Measurements from ENCODE around the gene DHRS3. TPM values are rescaled to one million over a fixed set of nuclear protein-coding genes. Genes with fewer than 3 reads are reported as not detected.
A peak's percentile ranks its signal among the peaks of the same experiment; 100 is the strongest.
"Not testable (repeated sequence)": the region's sequence is repeated elsewhere in the genome, so short reads cannot be mapped to it uniquely, and the experiment has no call there.

The DHRS3 gene
- total RNA-seq, 2 donors from 2014 or later, result 9.2 to 9.8 TPM

- peak overlapping the region; percentile 47 for H3K27ac ChIP-seq (ENCODE audit: low read depth, low read length)
- no peaks in the 10 kb centered on the region for H3K9me3 Mint-ChIP-seq
- no peaks in the 10 kb centered on the region for H3K4me1 ChIP-seq (ENCODE audit: control insufficient read depth, insufficient read depth, low read length)
- peaks cover 19% of the 10 kb centered on the region for H3K27me3 Mint-ChIP-seq (ENCODE audit: insufficient read depth)
- TF ChIP-seq CTCF (conservative IDR thresholded peaks at IDR 0.05), result no peak
- H3K27me3 ChIP-seq (ENCODE audit: control insufficient read depth, insufficient read depth, low read length, poor library complexity, severe bottlenecking), result no peaks in the 10 kb centered on the region
- peaks cover 7% of the 10 kb centered on the region for H3K4me1 Mint-ChIP-seq
- H3K27ac Mint-ChIP-seq, result no peak overlapping the region
- H3K4me3 Mint-ChIP-seq, result no peak overlapping the region
- no peak overlapping the region for H3K9ac ChIP-seq (ENCODE audit: extremely low read depth, low read length, poor library complexity, severe bottlenecking)
- no peaks in the 10 kb centered on the region for H3K36me3 Mint-ChIP-seq (ENCODE audit: low read depth)
- H3K36me3 ChIP-seq (ENCODE audit: control insufficient read depth, insufficient read depth, low read length), result no peaks in the 10 kb centered on the region
- no peak overlapping the region for H3K4me3 ChIP-seq (ENCODE audit: low read length)
- 75 to 85% methylated on average over 11 to 17 of the region's 17 CpGs for WGBS, 2 experiments (ENCODE audit: insufficient coverage in 1 of 2, insufficient read length in 1 of 2)
- no peaks in the 10 kb centered on the region for H3K9me3 ChIP-seq (ENCODE audit: control insufficient read depth, low read length)
- DNase-seq, result no peak
Measured at GRCh38 chr1:12540580-12541273, 77.3 kb downstream of the DHRS3 start.

GRCh38 chr1:12539705-12540579 lies 78.1 kb downstream of the DHRS3 start:
- H3K27ac ChIP-seq (ENCODE audit: low read depth, low read length), result peak overlapping the region; percentile 47
- DNase-seq, result peak; percentile 79
- Mint-ChIP-seq H3K36me3 (ENCODE audit: low read depth) (no peaks in the 10 kb centered on the region), H3K4me3 (no peak overlapping the region), H3K4me1 (peaks cover 7% of the 10 kb centered on the region), H3K9me3 (no peaks in the 10 kb centered on the region), H3K27me3 (ENCODE audit: insufficient read depth) (peaks cover 22% of the 10 kb centered on the region), H3K27ac (no peak overlapping the region)
- H3K36me3 ChIP-seq (ENCODE audit: control insufficient read depth, insufficient read depth, low read length), result no peaks in the 10 kb centered on the region
- 32 to 50% methylated on average over 15 to 34 of the region's 34 CpGs for WGBS, 2 experiments (ENCODE audit: insufficient coverage in 1 of 2, insufficient read length in 1 of 2)
- no peak for TF ChIP-seq CTCF (conservative IDR thresholded peaks at IDR 0.05)
- no peaks in the 10 kb centered on the region for H3K27me3 ChIP-seq (ENCODE audit: control insufficient read depth, insufficient read depth, low read length, poor library complexity, severe bottlenecking)
- no peaks in the 10 kb centered on the region for H3K4me1 ChIP-seq (ENCODE audit: control insufficient read depth, insufficient read depth, low read length)
- no peaks in the 10 kb centered on the region for H3K9me3 ChIP-seq (ENCODE audit: control insufficient read depth, low read length)
- H3K4me3 ChIP-seq (ENCODE audit: low read length), result no peak overlapping the region
- H3K9ac ChIP-seq (ENCODE audit: extremely low read depth, low read length, poor library complexity, severe bottlenecking), result no peak overlapping the region

GRCh38 chr1:12539320-12539704 lies 78.7 kb downstream of the DHRS3 start:
- WGBS, 2 experiments (ENCODE audit: insufficient coverage in 1 of 2, insufficient read length in 1 of 2), result 71 to 92% methylated on average over 2 of the region's 2 CpGs
- Mint-ChIP-seq H3K27ac (no peak overlapping the region), H3K4me1 (peaks cover 7% of the 10 kb centered on the region), H3K36me3 (ENCODE audit: low read depth) (no peaks in the 10 kb centered on the region), H3K4me3 (no peak overlapping the region), H3K9me3 (no peaks in the 10 kb centered on the region), H3K27me3 (ENCODE audit: insufficient read depth) (peaks cover 22% of the 10 kb centered on the region)
- Histone ChIP-seq H3K9ac (ENCODE audit: extremely low read depth, low read length, poor library complexity, severe bottlenecking) (no peak overlapping the region), H3K36me3 (ENCODE audit: control insufficient read depth, insufficient read depth, low read length) (no peaks in the 10 kb centered on the region), H3K27me3 (ENCODE audit: control insufficient read depth, insufficient read depth, low read length, poor library complexity, severe bottlenecking) (no peaks in the 10 kb centered on the region), H3K9me3 (ENCODE audit: control insufficient read depth, low read length) (no peaks in the 10 kb centered on the region), H3K27ac (ENCODE audit: low read depth, low read length) (no peak overlapping the region), H3K4me1 (ENCODE audit: control insufficient read depth, insufficient read depth, low read length) (no peaks in the 10 kb centered on the region), H3K4me3 (ENCODE audit: low read length) (no peak overlapping the region)
- no peak for DNase-seq
- TF ChIP-seq CTCF (conservative IDR thresholded peaks at IDR 0.05), result no peak

- H3K9me3 Mint-ChIP-seq; H3K27ac Mint-ChIP-seq; H3K36me3 ChIP-seq (ENCODE audit: control insufficient read depth, insufficient read depth, low read length); H3K27ac ChIP-seq (ENCODE audit: low read depth, low read length); H3K27me3 ChIP-seq (ENCODE audit: control insufficient read depth, insufficient read depth, low read length, poor library complexity, severe bottlenecking); DNase-seq; H3K4me1 Mint-ChIP-seq; H3K9ac ChIP-seq (ENCODE audit: extremely low read depth, low read length, poor library complexity, severe bottlenecking); H3K4me3 ChIP-seq (ENCODE audit: low read length); H3K4me3 Mint-ChIP-seq; H3K36me3 Mint-ChIP-seq (ENCODE audit: low read depth); H3K9me3 ChIP-seq (ENCODE audit: control insufficient read depth, low read length); H3K4me1 ChIP-seq (ENCODE audit: control insufficient read depth, insufficient read depth, low read length): not testable (repeated sequence)
- H3K27me3 Mint-ChIP-seq (ENCODE audit: insufficient read depth), result peaks cover 22% of the 10 kb centered on the region
- WGBS, 2 experiments (ENCODE audit: insufficient coverage in 1 of 2, insufficient read length in 1 of 2), result 84 to 90% methylated on average over 2 of the region's 3 CpGs
Measured at GRCh38 chr1:12538536-12538935, 79.5 kb downstream of the DHRS3 start.

Data from endodermal cell (in vitro differentiated cells).